ENCODE measurements around the gene ERC2. TPM values are rescaled to one million over a fixed set of nuclear protein-coding genes. Genes with fewer than 3 reads are reported as not detected.
"Not testable (repeated sequence)": the region's sequence is repeated elsewhere in the genome, so short reads cannot be mapped to it uniquely, and the experiment has no call there.

The ERC2 gene
- 3.4 TPM for total RNA-seq

- DNase-seq = peak; percentile 69
These were observed at the start of gene ERC2 for GRCh38 chr3:56468184-56469106. Gene ERC2 (minus strand): TSS chr3:56468467.

GRCh38 chr3:56502738-56503137, 34.5 kb upstream of the ERC2 start:
- DNase-seq = no peak

- DNase-seq = not testable (repeated sequence)
These were observed 28.1 kb upstream of the ERC2 start for GRCh38 chr3:56496376-56496775.

- peak; percentile 95 for DNase-seq
These were observed 26.5 kb upstream of the ERC2 start for GRCh38 chr3:56494679-56495322.

- no peak for DNase-seq
These were observed 23.3 kb upstream of the ERC2 start for GRCh38 chr3:56491566-56491965.

GRCh38 chr3:56488812-56489600, 20.7 kb upstream of the ERC2 start:
- DNase-seq = peak; percentile 73

GRCh38 chr3:56484525-56485032, 16.3 kb upstream of the ERC2 start:
- no peak for DNase-seq

- DNase-seq = peak; percentile 26
These were observed 15.9 kb upstream of the ERC2 start for GRCh38 chr3:56484122-56484521.

GRCh38 chr3:56477646-56478045, 9.4 kb upstream of the ERC2 start:
- DNase-seq = peak; percentile 21

- DNase-seq = no peak
These were observed 8.5 kb upstream of the ERC2 start for GRCh38 chr3:56476771-56477170.

- no peak for DNase-seq
These were observed 3.5 kb upstream of the ERC2 start for GRCh38 chr3:56471771-56472170.

- DNase-seq = no peak
These were observed 874 bp upstream of the ERC2 start for GRCh38 chr3:56469141-56469540.

- peak; percentile 17 for DNase-seq
These were observed 475 bp downstream of the ERC2 start for GRCh38 chr3:56467801-56468183.

- peak; percentile 92 for DNase-seq
These were observed 1.2 kb downstream of the ERC2 start for GRCh38 chr3:56467108-56467507.

- DNase-seq = peak; percentile 12
These were observed 8.5 kb downstream of the ERC2 start for GRCh38 chr3:56459719-56460118.

GRCh38 chr3:56459104-56459496, 9.2 kb downstream of the ERC2 start:
- peak; percentile 5 for DNase-seq

- peak; percentile 47 for DNase-seq
These were observed 9.7 kb downstream of the ERC2 start for GRCh38 chr3:56458496-56459103.

GRCh38 chr3:56456117-56456516, 12.2 kb downstream of the ERC2 start:
- DNase-seq = no peak

GRCh38 chr3:56453011-56453410, 15.3 kb downstream of the ERC2 start:
- DNase-seq = no peak

- DNase-seq = no peak
These were observed 16.2 kb downstream of the ERC2 start for GRCh38 chr3:56452085-56452484.

- no peak for DNase-seq
These were observed 24.9 kb downstream of the ERC2 start for GRCh38 chr3:56443372-56443771.

GRCh38 chr3:56428667-56429066, 39.6 kb downstream of the ERC2 start:
- no peak for DNase-seq
